Embryonic facial prominence (tissue), 1 donor: ENCODE data around the gene PTTG1IP2.

ENCODE experiments used
- DNase-seq: peaks from one replicate; pipeline ENCODE4 v3.0.0-alpha.2; 2016; ENCODE audit errors: extremely low spot score

The PTTG1IP2 gene

DNA sequence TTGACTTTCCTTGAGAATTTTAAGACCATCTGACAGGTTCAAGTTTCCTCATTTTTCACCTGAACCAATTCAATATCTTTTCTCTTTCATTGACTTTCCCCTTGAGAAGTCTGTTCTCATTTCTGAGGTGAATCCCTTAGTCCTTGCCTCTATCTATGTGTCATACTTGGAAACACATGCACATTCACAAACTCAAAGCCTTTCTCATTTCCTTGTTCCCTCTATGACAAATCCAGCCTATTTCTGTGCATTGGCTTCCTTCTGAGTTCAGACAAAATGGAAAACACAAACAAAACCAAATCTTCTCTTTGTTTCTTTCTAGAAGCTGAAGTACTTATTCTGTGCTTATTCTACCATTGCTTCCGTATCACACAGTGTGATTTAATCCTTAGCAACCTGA, 13.8 kb downstream of the PTTG1IP2 start:
- no peak for DNase-seq

DNA sequence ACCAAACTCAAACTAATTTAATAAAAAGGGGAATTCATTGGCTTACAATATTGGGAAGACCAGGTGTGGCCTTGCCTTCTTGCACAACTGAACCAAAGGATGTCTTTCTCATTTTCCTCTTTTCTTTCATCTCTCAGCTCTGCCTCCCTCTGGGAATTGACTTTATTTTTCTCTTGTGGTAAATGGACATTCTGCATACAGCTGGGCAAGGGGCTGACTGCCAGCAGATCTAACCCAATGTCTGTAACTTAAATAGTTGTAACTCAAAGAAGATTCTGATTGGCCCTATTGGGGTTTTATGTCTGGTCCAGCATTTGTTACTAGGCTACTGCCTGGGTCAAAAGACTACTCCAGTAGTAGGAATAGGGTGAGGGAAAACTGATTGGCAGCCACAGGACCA, 15.3 kb downstream of the PTTG1IP2 start:
- DNase-seq, result no peak

DNA sequence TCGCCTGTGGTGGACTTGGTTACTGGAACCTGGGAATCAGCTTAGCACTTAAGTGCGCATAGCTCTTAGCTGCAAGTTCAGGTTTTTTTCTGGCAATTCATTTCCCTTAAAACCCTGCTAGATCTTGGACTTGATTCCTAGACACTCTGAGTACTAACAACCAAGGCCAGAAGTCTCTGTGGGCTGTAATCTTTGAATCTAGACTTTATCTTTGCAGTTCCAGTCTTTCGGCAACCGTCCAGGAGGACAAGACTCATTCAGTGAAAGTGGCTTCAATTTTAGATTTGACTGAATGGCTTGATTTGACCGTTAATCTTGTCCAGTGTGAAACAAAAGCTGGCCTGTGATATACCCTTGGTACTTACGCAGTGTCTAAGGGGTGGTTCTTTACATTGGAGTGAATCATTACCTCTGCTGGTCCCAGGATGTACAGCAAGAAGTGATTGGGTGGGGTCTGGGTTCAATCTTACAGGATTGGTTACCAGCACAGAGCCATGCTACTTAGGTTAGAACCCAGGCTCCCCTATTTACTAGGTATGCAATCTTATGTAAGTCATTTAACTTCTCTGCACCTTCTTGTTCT, 16.4 kb downstream of the PTTG1IP2 start:
- DNase-seq, result no peak

DNA sequence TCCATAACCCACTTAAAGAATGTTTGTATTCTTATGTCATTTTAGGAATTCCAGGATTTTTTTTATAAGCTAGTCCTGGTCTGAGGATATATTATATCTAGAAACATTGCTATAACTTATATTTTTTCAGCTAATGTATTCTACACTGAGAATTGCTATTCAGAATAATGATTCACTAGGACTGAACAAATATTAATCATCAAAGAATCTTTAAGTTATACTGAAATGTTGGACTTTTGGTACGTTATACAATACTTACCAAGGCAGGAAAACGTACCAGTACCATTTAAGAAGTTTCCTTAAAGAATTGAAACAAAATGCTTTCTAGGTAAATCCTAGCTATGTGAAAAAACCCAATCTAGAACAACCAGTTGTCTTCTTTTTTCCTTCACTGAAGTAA, 18.4 kb downstream of the PTTG1IP2 start:
- no peak for DNase-seq

DNA sequence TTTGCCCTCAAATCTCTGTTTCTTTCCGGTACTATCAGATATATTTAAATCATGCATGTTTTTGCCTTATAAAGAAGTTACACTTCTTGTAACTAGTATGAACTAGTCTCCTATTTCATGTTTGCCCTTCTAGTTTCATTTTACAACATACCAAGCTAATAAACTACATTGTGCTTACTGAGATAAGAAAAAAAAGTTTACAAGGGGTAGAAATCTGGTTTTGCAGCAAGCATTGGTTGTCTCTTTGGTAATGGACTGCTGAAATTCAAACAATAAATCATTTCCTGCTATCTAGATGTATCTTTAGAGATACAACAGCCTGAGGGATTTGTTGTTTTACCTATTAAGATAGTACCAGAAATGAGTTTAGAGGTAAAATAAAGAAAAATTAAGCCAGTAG, 18.8 kb downstream of the PTTG1IP2 start:
- DNase-seq, result no peak

DNA sequence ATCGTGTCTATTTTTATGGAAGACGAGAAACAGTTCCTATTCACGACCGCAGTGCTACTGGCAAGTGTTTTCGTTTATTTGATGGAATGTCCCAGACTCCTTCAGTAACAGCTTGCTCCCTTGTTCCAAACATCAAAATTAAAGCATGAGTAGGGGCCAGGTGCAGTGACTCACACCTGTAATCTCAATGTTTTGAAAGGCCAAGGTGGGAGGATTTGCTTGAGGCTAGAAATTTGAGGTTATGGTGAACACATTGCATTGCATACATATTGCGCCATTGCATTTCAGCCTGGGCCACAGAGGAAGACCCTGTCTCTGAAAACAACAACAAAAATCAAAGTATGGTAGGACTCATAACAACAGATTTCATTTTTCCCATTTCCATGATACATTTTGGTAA, 22.8 kb downstream of the PTTG1IP2 start:
- no peak for DNase-seq

DNA sequence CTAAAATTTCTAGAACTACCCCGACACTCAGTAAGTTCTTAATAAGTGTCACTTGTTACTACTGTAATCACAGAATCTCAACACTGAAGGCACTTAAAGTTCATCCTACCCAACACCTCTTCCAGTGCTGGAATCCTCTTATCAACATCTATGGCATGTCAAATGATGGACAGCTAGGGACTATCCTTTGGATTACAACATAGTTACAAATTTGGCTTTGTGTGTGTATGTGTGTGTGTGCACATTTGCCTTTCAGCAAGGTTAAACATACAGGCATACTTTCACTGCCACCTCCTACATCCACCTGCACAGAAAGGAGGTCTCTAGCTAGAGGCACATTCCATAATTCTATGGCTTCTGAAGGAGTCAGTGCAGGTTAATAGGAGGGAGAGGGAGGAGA, 25.8 kb downstream of the PTTG1IP2 start:
- DNase-seq, result no peak

DNA sequence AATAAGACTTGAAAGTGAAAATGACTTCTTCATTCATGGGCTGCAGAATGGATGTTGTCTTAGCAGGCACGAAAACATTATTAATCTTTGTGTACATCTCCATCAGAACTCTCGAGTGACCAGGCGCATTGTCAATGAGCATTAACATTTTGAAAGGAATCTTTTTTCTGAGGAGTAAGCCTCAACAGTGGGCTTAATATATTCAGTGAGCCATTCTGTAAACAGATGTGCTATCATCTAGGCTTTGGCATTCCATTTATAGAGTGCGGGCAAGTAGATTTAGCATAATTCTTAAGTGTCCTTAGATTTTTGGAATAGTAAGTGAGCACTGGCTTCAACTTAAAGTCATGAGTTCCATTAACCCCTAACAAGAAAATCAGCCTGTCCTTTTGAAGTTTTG, 33.1 kb downstream of the PTTG1IP2 start:
- no peak for DNase-seq

DNA sequence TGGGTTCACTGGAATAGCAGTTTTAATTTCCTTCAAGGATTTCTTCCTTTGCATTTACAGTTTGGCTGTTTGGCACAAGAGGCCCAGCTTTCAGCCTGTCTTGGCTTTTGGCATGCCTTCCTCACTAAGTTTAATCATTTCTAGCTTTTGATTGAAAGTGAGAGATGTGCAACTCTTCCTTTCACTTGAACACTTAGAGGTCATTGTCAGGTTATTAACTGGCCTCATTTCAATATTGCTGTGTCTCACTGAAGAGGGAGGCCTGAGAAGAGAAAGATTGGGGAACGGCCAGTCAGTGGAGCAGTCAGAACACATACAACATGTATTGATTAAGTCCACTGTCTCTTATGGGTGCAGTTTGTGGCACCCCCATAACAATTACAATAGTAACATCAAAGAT, 33.9 kb downstream of the PTTG1IP2 start:
- DNase-seq, result no peak

DNA sequence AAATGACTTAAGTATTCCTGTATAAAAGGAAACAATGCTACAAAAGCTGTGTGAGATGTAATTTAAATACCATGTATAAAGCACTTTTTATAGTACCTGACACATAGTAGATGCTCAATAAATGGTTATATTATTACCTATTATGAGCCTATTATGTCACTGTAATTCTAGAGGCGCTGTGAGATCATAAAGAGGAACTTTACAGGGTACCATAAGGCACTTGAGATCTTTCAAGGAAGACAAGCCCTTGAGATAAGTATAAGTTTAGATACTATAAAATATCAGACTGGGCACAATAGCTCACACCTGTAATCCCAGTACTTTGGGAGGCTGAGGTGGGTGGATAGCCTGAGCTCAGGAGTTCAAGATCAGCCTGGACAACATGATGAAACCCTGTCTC, 38.3 kb downstream of the PTTG1IP2 start:
- DNase-seq, result no peak

DNA sequence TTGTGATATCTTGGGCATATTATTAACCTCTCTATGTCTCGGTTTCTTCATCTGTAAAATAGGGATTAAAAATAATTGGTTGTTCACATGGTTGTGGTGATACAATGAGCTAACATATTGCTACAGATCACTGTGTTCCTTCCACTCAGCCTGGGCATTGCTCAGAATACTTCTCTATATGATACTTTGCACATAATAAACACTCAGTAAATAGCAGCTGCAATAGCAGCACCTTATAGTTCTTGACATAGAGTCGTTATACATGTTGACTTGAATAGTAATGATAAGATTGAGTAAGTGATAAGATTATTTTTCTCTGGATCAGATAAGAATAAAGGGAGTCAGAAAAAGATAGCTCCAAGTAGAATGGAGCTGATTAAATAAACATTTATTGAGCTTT, 42.3 kb downstream of the PTTG1IP2 start:
- DNase-seq, result no peak

DNA sequence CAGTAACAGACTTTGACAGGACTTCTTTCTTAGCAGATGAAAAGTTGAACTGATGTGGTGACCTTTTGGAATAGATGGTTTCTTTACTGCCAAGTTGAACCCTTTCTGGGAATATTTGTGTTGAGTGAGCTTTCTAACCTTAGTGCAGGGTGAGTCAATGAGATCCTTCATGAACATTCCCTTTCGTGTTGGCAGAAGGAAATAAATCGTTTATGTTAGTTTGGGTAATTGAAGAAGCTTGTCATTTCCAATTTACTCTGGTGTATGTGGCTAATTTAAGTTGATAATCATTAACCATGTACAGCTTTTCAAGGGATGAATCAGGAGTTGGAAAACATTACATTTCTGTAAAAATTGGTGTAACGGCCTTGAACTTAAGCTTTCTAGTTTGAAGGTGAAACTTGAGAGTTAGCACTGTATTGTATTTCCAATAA, 43.4 kb downstream of the PTTG1IP2 start:
- DNase-seq, result no peak

DNA sequence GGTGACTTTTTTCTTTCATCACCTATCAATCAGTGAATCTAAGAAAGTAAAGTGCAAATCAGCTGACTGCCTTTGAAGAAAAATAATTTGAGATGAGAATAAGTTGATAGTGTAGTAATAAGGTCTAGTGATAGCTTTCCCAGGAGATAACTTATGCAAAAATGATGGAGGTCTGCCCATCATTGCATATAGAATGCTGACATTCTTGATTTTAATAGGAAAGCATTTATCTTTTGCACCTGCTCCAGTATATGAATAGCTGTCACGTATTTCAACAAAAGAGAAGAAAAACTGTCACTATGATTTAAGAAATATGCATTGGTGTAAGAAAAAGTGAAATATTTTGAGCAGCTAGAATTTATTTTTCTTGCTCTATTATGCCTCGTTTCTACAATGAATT, 46.8 kb downstream of the PTTG1IP2 start:
- no peak for DNase-seq

DNA sequence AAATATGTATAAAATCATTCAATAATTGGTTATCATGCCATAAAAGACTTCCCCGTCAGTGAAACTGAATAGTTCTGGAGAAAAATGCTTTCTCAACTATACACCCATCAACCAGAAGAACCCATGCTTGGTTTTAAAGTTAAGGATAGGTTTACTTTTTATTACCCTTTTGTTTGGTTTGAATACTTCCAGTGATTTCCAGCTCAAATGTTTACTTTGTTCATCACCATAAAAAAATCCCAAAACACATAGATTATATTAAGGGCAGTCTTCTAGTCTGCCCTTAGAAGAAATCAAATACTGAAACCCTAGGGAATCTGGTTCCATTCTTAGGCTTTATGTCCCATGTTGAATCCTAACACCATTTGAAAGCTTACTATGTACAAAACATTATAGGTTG, 49.2 kb downstream of the PTTG1IP2 start:
- DNase-seq, result no peak

DNA sequence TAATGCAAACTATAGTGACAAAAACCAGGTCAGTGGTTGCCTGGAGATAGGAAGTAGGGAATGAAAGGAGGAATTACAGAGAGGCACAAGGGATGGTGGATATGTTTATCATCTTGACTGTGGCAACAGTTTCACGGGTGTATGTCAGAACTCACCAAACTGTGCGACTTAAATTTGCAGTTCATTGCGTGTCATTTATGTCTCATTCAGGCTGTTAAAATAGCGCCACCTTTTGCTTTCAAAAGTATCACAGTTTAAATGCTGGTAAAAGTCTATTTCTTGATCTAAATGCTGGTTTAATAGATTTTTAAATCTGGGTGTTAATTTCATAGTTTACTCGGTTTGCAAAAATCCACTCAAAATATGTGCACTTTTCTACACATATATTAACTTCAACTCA, 51.0 kb downstream of the PTTG1IP2 start:
- DNase-seq, result no peak

DNA sequence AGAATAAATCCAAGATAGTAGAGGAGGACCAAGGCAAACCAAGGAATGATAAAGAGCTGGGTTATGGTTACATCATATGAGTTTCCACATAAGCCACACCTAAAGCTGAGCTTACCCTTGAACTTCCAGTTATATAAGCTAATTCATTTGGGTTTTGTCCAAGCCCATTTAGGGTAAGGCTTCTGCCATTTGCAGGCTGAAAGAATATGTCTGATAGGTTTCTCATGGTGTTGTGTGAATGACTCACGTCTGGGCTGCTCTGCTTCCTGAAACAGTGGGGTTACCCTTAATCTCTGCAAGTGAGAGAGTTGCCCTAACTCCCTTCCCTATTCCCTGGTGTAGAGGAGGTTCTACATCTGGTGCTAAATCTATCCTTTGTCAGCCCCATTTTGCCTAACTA, 60.8 kb downstream of the PTTG1IP2 start:
- no peak for DNase-seq

DNA sequence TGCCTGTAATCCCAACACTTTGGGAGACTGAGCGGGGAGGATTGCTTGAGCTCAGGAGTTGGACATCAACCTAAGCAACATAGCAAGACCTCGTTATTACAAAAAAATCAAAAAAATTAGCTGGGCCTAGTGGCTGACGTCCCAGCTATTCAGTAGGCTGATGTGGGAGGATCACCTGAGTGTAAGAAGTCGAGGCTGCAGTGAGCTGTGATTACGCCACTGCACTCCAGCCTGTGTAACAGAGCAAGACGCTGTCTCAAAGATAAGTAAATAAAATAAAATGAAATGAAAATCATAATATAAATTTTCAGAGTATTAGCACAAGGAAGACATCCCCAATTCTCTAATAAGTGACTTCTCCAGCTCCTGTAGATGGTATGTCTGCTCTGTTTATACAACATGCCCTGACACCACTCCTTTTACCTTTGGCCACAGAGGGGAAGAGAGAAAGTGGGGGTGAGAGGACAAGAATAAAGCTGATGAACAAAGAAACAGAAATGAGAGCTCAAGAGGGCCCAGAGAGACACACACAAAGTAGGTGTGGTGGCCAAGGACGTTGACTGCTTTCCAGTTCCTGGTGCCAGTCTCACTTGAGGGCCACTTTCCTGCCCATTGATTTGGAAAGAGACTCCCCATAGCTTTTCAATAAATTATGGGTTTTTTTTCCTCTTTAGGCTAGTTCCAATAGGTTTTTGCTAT, 62.9 kb downstream of the PTTG1IP2 start:
- no peak for DNase-seq

DNA sequence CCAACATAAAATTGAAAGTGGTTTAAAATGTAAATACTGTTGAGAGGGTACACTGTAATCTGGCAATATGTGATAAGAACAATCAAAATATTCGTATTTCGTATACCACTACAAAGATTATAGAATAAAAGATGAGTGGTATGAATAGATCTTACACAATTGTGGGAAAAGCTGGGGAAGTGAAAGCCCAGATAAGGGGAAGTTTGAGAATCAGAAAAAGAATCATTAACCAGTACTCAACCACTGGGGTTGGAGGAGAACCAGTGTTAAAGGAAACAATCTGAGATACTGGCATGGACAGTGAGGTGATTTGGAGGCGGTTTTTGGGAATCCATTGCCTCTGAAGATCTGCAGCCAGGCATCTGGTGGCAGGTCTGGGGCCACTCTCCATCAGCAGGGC, 67.0 kb downstream of the PTTG1IP2 start:
- DNase-seq, result no peak

DNA sequence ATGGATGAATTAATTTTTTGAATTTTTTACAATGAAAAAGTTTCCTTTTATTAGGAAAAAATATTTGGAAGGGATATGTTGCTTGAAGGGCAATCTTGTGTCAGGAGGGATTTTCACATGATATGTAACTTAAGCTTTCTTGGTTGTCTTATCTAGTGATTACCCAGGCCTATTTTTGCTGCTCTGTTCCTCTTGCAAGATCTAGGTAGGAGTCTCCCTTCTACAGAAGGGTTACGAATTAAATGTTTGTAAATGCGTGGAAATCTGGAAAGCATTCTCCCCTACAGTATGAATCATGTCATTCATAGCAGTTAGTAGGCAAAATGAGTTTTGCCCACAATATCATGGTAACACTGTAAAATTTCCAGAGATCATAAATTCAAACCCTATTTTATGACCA, 69.0 kb downstream of the PTTG1IP2 start:
- DNase-seq, result no peak

DNA sequence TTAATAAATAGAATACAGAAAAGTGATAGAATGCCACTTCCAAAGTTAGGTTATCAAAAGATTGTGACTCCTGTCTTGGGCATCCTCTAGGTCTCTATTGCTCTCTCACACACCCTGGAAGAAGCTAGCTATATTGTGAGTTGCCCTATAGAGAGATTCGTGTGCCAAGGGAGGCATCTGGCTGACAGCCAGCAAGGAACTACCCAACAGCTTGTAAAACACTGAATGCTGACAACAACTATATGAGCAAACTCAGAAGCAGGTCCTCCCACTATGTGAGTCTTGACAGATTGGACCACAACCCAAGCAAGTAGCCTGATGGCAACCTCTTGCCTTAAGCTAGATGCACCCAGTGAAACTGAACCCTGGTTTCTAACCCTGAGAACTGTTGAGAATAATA, 71.0 kb downstream of the PTTG1IP2 start:
- DNase-seq, result no peak

DNA sequence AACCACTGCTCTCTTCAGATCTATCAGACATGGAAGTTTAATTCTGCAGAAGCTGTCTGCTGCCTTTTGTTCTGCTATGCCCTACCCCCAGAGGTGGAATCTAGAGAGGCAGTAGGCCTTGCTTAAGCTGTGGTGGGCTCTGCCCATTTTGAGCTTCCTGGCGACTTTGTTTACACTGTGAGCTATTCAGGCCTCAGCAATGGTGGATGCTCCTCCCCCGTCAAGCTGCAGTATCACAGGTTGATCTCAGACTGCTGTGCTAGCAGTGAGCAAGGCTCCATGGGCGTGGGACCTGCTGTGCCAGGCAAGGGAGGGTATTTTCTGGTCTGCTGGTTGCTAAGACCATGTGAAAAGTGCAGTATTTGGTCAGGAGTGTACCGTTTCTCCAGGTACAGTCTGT, 81.6 kb downstream of the PTTG1IP2 start:
- no peak for DNase-seq

DNA sequence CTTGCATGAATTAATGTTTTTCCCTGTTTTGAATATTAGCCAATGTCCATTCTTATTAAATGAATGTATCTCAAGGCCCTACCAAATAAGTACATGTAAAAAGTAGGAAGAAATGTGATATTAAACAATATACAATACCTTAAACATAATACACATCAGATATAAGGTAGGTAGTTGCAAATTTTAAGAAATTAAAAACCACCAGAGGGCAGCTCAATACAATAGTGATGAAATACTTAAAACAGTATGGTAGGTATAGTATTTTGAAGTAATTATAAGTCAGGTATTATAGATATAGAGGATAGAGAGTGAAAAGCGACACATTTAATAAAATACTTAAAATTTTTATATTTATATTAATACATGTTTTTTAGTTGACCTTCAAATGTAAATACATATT, 83.1 kb downstream of the PTTG1IP2 start:
- no peak for DNase-seq

DNA sequence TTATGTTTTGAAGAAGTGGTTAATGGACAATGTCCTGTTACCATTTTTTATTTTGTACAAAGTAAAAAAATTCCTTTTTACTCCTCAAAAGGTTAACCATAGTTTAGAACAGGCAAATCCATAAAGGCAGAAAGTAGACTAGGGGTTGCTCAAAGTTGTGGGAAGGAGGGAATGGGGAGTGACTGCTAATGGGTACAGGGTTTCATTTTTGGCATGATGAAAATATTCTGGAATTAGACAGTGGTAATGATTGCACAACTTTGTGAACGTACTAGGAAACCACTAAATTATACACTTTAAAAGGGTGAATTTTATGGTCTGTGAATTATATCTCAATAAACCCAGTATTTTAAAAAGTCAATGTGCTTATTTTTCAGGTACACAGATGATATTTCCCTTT, 91.3 kb downstream of the PTTG1IP2 start:
- DNase-seq, result no peak
